GM21825 (cell line): ENCODE data around the gene ARL5A.
A peak's percentile ranks its signal among the peaks of the same experiment; 100 is the strongest.
"Not testable (repeated sequence)": the region's sequence is repeated elsewhere in the genome, so short reads cannot be mapped to it uniquely, and the experiment has no call there.

Experiments
- ATAC-seq: cut with Tn5 transposase; IDR thresholded peaks from one replicate; pipeline ENCODE4 v1.9.1; 2021; ENCODE audit warnings: mild to moderate bottlenecking, moderate library complexity; ENCODE audit not compliant: unreplicated experiment

ARL5A gene

GRCh38 chr2:151828143-151828889, at the start of gene ARL5A:
Gene ARL5A, minus strand, starts transcription at chr2:151828421. Its CDS starts 245 bp downstream, at chr2:151828176.
- ATAC-seq, result peak; percentile 96

- not testable (repeated sequence) for ATAC-seq
These were observed 47.4 kb upstream of the ARL5A start for GRCh38 chr2:151875631-151876030.

- ATAC-seq, result no peak
These were observed 44.2 kb upstream of the ARL5A start for GRCh38 chr2:151872463-151872862.

GRCh38 chr2:151869291-151869690, 41.1 kb upstream of the ARL5A start:
- no peak for ATAC-seq

DNA sequence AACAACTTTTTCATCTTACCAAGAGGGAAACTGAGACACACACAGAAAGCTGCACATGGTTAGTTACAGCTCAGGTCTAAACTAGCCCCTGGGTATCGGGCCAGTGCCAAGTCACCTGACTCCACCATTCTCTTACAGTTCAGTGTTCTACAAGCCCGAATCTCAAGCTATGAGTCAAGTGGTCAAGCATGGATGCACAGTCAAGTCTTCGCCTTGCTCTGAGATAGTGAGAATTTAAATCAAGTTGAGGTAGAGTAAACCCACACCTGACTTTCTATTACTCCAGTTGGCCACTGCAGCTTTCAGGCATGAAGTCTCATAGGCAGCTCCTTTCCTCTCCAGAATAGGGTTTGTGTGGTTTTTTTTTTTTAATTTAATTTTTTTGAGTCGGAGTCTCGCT, 34.5 kb upstream of the ARL5A start:
- peak; percentile 100 for ATAC-seq

DNA sequence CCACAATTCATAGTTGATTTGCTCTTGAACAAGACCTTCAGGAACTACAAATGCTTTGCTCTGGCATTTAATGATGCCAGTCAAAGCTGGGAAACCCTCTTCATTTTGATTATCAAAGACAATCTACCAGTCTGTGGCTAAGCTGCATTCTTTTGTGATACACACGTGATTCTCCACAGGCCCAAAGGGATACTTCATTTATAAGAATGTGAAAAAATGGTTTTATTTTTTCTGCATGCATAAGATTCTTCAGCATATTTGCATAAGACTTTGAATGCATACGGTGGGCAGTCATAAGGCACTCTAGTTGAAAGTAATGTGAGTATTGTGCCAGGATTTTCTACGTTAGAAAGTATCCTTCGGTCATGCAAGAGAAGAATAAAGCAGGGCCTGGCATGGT, 33.0 kb upstream of the ARL5A start:
- ATAC-seq, result no peak

DNA sequence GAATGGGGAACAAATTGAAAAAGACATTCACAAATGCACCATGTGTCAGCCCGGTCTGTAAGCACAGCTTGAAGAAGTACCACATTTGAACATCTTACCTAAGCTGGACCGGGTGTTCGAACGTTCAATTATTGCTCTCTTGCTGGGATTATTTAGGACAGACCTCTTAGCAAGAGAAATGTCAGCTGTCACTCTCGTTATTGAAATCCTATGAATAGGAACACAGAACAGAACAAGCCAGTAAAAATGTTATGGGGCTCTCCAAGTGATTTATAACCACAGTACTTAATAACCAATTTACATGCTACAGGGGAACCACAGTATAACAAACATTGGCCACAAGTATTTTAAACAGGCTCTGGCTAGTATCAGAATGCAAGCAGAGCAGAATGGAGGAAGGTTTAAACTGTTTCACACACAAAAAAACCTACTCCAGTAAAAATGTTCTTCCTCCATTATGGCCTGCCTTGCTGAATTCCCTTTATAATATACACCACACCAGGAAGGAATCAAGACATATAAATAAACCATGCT, 32.5 kb upstream of the ARL5A start:
- ATAC-seq, result no peak

DNA sequence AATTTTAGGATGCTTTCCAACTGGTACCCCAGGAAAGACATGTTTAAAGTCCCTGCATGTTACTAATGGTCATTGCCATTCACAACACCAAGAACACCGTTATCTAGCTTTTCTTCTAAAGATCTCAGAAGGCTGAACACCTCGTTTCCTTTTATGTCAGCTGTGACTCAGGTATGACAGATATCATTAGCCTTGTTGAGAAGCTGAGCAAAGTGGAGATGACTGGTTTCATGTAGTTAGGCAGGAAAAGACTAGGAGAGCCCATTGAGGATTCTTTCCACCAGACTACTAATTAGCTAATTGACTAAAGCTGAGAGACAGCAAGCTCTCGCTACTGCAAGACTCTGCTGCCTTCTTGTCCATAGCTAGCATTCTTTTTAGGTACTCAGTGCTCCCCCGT, 32.0 kb upstream of the ARL5A start:
- no peak for ATAC-seq

DNA sequence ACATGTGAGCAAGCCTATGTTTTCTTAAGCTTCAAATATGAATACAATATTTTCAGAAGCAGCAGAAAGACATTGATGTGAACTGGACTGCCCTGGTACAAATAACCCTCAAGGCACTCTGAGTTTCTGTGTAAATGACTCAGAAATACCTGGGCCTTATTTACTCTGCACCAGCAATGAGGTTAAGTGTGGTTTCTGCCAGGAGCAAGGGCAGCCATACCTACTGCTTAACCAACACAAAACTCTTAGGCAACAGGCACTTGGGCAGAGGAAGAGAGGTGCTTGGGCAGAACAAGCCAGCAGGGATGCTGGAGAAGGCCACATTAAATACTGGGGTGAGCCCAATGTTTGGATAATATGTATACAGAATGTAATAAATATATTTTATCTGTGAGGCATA, 29.4 kb upstream of the ARL5A start:
- ATAC-seq, result no peak

- no peak for ATAC-seq
These were observed 26.9 kb upstream of the ARL5A start for GRCh38 chr2:151855111-151855510.

GRCh38 chr2:151853070-151853758, 25.0 kb upstream of the ARL5A start:
- no peak for ATAC-seq

DNA sequence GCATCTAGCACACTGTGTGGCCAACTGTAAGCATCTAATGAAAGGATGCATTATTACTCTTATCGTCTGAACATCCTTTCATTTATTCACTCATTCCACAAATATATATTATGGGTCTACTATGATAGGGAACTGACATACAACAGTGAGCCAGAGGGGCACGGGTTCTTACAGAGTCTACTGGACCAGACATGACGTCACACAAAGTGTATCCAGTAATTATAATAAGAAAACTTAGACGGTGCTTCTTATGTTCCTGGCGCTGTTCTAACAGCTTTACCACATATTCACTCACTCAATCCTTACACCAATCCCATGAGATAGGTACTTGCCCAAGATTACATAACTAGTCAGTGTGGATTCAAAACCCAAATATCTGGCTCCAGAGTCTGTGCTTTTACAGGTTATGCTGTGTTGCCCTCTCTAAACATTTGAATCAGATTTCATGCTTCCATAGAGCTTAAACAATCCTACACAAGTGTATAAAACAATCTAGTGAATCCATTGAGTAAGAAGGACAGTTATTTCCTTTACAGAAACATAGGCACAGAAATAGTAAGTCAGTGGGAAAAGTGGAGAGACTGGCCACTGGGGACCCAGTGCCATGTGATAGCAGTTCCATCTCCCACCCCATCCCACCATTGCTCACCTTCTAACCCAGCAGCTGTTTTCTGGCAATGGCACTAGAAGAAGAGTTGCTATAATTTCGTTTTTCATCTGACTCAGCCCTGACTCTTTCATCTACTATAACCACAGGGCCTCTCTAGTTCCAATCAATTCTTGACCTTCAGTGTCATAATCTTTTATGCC, 24.2 kb upstream of the ARL5A start:
- ATAC-seq, result no peak

DNA sequence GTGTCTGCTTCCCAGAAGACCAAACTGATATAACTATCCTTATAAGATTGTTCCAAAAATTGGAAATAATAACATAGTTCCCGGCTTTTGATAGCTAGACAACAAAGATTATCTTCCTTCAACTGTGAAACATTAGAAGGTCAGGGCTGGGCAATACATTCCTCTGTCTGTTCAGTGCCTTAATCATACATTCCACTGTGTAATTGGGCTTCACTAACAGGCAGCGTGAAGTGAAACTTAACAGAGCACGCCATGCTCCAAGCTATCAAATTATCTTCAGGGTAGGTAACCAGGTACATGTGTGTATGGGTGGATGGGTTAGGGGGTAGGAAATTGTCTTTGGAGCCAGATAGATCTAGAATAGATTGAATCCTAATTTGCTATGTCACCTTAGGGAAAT, 23.5 kb upstream of the ARL5A start:
- ATAC-seq, result no peak

- no peak for ATAC-seq
These were observed 21.3 kb upstream of the ARL5A start for GRCh38 chr2:151849413-151850010.

GRCh38 chr2:151845884-151846283, 17.7 kb upstream of the ARL5A start:
- peak; percentile 55 for ATAC-seq

DNA sequence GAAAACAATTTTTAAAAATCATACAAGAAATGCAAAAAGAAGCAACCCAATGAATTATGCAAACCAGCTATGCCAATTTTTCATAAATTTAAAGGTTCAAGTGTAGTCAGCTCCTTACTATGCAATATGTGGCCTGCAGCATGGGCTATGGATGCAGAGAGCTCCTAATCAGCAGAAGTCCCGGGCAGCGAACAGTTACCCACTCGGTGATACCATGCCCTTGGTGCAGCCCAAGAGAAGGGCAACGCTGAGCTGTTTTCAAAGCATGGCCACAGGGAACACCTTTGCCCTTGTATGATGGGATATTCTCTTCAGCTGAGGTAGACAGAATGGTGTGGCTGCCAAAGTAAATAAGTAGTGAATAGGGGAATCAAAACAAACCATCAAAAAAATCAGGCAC, 17.3 kb upstream of the ARL5A start:
- ATAC-seq, result no peak

DNA sequence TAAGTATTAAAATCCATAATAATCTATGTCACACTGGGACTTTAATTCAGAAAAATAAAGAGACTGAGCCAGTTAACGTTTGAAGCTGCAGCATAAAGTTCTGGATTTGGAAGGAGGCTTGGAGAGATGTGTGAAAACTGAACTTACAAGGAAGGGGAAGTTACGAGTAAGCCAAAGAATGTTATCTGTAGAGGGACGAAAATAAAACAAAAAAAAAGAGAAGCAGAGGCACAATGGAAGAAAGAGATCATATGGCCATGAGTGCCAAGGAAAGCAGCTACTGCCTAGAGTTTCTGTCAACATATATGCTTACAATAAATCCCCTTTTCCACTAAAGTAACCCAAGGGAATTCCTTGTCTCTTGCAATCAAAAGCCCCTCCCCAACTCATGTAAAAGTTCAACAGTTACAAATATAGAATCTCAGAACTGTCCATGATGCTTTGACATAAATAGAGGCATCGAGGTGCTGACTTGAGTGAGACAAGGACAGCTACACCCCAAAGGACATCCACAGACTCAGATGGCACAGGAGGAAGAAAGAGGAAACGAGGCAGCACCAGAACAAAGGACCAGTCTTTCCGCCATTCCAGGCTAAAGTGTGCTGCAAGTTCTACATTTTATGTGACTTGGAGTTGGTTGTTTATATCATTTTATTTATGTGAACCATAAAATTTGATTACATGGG, 16.1 kb upstream of the ARL5A start:
- no peak for ATAC-seq

- no peak for ATAC-seq
These were observed 15.5 kb upstream of the ARL5A start for GRCh38 chr2:151843691-151844061.

DNA sequence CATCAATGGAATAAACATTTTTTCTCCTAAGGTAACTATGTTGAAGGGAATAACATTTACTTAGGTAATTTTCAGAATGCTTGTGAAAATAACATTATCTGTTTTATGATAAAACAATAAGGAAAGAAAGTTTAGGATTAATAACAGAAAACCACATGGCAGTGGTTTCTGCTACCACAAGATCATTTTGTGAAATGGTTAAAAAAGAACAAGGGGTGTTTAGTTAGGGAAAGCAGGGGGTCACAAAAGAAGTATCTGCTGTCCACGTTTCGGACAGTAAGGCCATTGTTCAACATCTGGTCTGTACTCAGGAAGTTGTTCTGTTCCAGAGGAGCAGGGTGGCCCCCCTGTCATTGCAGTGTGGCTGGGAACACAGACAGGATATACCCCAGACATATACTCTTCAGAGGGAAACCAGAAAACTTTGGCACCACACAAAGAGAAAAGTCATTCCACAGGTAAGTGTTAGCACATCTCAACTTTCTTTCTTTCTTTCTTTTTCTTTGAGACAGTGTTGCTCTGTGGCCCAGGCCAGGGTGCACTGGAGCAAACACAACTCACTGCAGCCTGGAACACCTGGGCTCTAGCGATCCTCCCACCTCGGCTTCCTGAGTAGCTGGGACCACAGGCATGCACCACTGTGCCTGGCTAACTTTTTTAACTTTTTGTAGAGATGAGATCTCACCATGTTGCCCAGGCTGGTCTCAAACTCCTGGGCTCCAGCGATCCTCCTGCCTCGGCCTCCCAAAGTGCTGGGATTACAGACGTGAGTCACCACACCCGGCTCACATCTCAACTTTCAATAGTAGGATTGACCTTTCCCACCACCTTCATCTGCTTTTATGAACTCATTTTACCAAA, 14.8 kb upstream of the ARL5A start:
- peak; percentile 34 for ATAC-seq

- no peak for ATAC-seq
These were observed 12.8 kb upstream of the ARL5A start for GRCh38 chr2:151841047-151841424.
